ENCODE results near the gene FAM234B. TPM values are rescaled to one million over a fixed set of nuclear protein-coding genes. Genes with fewer than 3 reads are reported as not detected.

Gene FAM234B
- polyA plus RNA-seq, 1 of the 3 experiments (the other 2 are of a cell fraction) = 3.7 TPM

- Histone ChIP-seq H3K4me2 (no peak overlapping the region), H4K20me1 (ENCODE audit: insufficient read depth) (no peaks in the 10 kb centered on the region), H3K36me3 (replicated peaks in 1 of 2; ENCODE audit: control insufficient read depth in 1 of 2, insufficient read depth in 2 of 2, low read length in 1 of 2) (no peaks in the 10 kb centered on the region), H3K27ac (ENCODE audit: low read depth in 2 of 2, low read length in 1 of 2) (no peak overlapping the region), H3K79me2 (ENCODE audit: insufficient read depth) (no peaks in the 10 kb centered on the region), H3K4me3 (ENCODE audit: low read depth in 2 of 2, low read length in 1 of 2) (no peak overlapping the region), H3F3A (replicated peaks; ENCODE audit: insufficient read depth) (no peaks in the 10 kb centered on the region), H3K9me3 (no peaks in the 10 kb centered on the region), H3K9ac (no peak overlapping the region), H3K27me3 (ENCODE audit: insufficient read depth) (no peaks in the 10 kb centered on the region), H2AFZ (ENCODE audit: low read depth) (no peak overlapping the region), H3K4me1 (ENCODE audit: control insufficient read depth in 1 of 2, insufficient read depth in 2 of 2, low read depth in 1 of 2, low read length in 1 of 2) (peaks cover 0 to 5% of the 10 kb centered on the region in 2 experiments; a peak in 2 of 4 replicates), H3K9me2 (no peaks in the 10 kb centered on the region)
- ChIA-PET CTCF (interaction anchor here (1.3 to 2.1 kb wide), 3 partner anchors 9 to 124 kb away, joined by 3 to 13 read pairs (median 4); no protein-coding TSS in a partner anchor), POLR2A (no interaction called here)
- TF ChIP-seq TAF1 (IDR thresholded peaks at IDR 0.05; ENCODE audit: borderline replicate concordance, low read depth, low read length) = no peak
- TF ChIP-seq ELF1 (IDR thresholded peaks at IDR 0.05) = no peak
- DNase-seq = no peak
- WGBS (ENCODE audit: low lambda C conversion rate) = 77% methylated on average over 4 of the region's 4 CpGs
Measured at GRCh38 chr12:13088496-13088895, 44.3 kb downstream of the FAM234B start.

DNA sequence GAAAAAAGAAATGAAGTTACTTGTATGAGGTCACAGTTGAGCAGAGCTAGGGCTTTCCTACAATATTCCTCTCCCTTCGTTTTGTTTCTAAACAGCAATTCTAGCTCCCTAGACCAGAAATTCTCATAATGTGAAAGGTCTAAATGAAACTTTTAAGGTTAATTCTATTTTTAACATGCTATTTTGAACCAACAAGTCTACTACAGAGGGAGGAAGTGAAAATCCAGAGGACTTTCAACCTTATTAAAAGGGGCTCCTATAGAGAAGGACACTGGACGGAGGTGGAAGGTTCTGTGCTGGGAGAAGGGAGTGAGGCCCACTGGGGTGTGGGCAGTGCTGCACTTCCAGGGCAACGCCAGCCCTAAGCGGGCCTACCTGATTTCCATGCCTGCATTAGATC lies 45.9 kb downstream of the FAM234B start:
- no peak for DNase-seq
- POLR2A ChIA-PET = no interaction called here
- H3K9me3 ChIP-seq = no peaks in the 10 kb centered on the region
- H3K79me2 ChIP-seq (ENCODE audit: insufficient read depth) = no peaks in the 10 kb centered on the region
- 91% methylated on average over 4 of the region's 4 CpGs for WGBS (ENCODE audit: low lambda C conversion rate)
- H3K36me3 ChIP-seq (replicated peaks in 1 of 2; ENCODE audit: control insufficient read depth in 1 of 2, insufficient read depth in 2 of 2, low read length in 1 of 2) = no peaks in the 10 kb centered on the region
- TF ChIP-seq RAD21 (IDR thresholded peaks at IDR 0.05; ENCODE audit: low read length) (no peak), USF2 (IDR thresholded peaks at IDR 0.05; ENCODE audit: borderline replicate concordance, low read depth, low read length) (no peak), RFX5 (IDR thresholded peaks at IDR 0.05; ENCODE audit: low read length) (no peak), FOSL2 (IDR thresholded peaks at IDR 0.05; ENCODE audit: borderline replicate concordance, low read depth) (no peak)
- TF ChIP-seq, protein P1, sequence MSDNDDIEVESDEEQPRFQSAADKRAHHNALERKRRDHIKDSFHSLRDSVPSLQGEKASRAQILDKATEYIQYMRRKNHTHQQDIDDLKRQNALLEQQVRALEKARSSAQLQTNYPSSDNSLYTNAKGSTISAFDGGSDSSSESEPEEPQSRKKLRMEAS (IDR thresholded peaks at IDR 0.05; ENCODE audit: low read depth) = no peak
- no peak overlapping the region for H3K4me3 ChIP-seq (ENCODE audit: low read depth in 2 of 2, low read length in 1 of 2)
- no peaks in the 10 kb centered on the region for H3K27me3 ChIP-seq (ENCODE audit: insufficient read depth)
- peaks cover 0 to 20% of the 10 kb centered on the region in 2 experiments; a peak in 2 of 4 replicates for H3K4me1 ChIP-seq (ENCODE audit: control insufficient read depth in 1 of 2, insufficient read depth in 2 of 2, low read depth in 1 of 2, low read length in 1 of 2)
- no peaks in the 10 kb centered on the region for H3K9me2 ChIP-seq
- no peak overlapping the region for H3K9ac ChIP-seq
- no peak overlapping the region for H2AFZ ChIP-seq (ENCODE audit: low read depth)
- CTCF ChIA-PET = interaction anchor here (1.1 kb wide), 1 partner anchor 122 kb away, joined by 3 read pairs; no protein-coding TSS in a partner anchor
- H3K27ac ChIP-seq (ENCODE audit: low read depth in 2 of 2, low read length in 1 of 2) = no peak overlapping the region
- H4K20me1 ChIP-seq (ENCODE audit: insufficient read depth) = no peaks in the 10 kb centered on the region
- peaks cover 5% of the 10 kb centered on the region for H3F3A ChIP-seq (replicated peaks; ENCODE audit: insufficient read depth)
- H3K4me2 ChIP-seq = no peak overlapping the region

GRCh38 chr12:13091832-13092231 lies 47.7 kb downstream of the FAM234B start:
- ChIA-PET POLR2A (no interaction called here), CTCF (interaction anchor here (1.4 kb wide), 1 partner anchor 187 kb away, joined by 3 read pairs; no protein-coding TSS in a partner anchor)
- no peak for DNase-seq
- Histone ChIP-seq H3K4me1 (ENCODE audit: control insufficient read depth in 1 of 2, insufficient read depth in 2 of 2, low read depth in 1 of 2, low read length in 1 of 2) (peaks cover 0 to 27% of the 10 kb centered on the region in 2 experiments; a peak in 2 of 4 replicates), H3K36me3 (replicated peaks in 1 of 2; ENCODE audit: control insufficient read depth in 1 of 2, insufficient read depth in 2 of 2, low read length in 1 of 2) (no peaks in the 10 kb centered on the region), H3K4me3 (ENCODE audit: low read depth in 2 of 2, low read length in 1 of 2) (no peak overlapping the region), H3F3A (replicated peaks; ENCODE audit: insufficient read depth) (peaks cover 5% of the 10 kb centered on the region), H3K27ac (ENCODE audit: low read depth in 2 of 2, low read length in 1 of 2) (no peak overlapping the region), H2AFZ (ENCODE audit: low read depth) (no peak overlapping the region), H4K20me1 (ENCODE audit: insufficient read depth) (no peaks in the 10 kb centered on the region), H3K27me3 (ENCODE audit: insufficient read depth) (no peaks in the 10 kb centered on the region), H3K9me2 (no peaks in the 10 kb centered on the region), H3K79me2 (ENCODE audit: insufficient read depth) (no peaks in the 10 kb centered on the region), H3K9me3 (no peaks in the 10 kb centered on the region), H3K4me2 (no peak overlapping the region), H3K9ac (no peak overlapping the region)
- WGBS (ENCODE audit: low lambda C conversion rate) = 97% methylated on average over 6 of the region's 6 CpGs
- TF ChIP-seq TEAD4 (IDR thresholded peaks at IDR 0.05; ENCODE audit: borderline replicate concordance, insufficient read depth) = no peak
- no peak for TF ChIP-seq PBX3 (IDR thresholded peaks at IDR 0.05)
- no peak for TF ChIP-seq FOSL2 (IDR thresholded peaks at IDR 0.05; ENCODE audit: borderline replicate concordance, low read depth)

All from SK-N-SH (cell line).